Measurements from ENCODE around the gene VLDLR.

The VLDLR gene

DNA sequence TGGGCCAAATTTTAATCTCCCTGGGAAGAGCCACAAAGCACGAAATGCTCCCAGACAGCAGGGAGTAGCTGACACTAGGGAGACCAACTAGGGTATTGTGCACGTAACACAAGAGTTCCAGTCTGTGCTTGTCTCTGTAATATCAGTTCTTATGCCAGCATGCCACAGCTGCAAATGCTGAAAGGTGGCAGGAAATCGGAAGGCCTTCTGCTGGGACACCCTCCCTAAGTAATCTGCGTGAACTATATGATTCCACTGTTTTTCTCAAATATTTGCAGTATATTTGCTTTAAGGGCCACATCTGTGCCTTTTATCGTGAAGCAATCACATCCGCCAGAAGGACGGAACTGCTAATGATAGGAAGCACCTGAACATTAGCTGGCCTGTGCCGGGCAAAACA lies 12.6 kb downstream of the VLDLR start:
- Mint-ChIP-seq H3K27me3 (peaks cover 3% of the 10 kb centered on the region), H3K4me1 (ENCODE audit: low read depth) (peaks cover 4% of the 10 kb centered on the region), H3K27ac (no peak overlapping the region), H3K4me3 (no peak overlapping the region), H3K9me3 (ENCODE audit: low read depth) (peaks cover 4% of the 10 kb centered on the region), H3K36me3 (no peaks in the 10 kb centered on the region)

GRCh38 chr9:2634818-2635217 lies 13.2 kb downstream of the VLDLR start:
- Mint-ChIP-seq H3K27ac (no peak overlapping the region), H3K36me3 (no peaks in the 10 kb centered on the region), H3K4me3 (no peak overlapping the region), H3K27me3 (peaks cover 3% of the 10 kb centered on the region), H3K9me3 (ENCODE audit: low read depth) (peaks cover 4% of the 10 kb centered on the region), H3K4me1 (ENCODE audit: low read depth) (peaks cover 7% of the 10 kb centered on the region)

DNA sequence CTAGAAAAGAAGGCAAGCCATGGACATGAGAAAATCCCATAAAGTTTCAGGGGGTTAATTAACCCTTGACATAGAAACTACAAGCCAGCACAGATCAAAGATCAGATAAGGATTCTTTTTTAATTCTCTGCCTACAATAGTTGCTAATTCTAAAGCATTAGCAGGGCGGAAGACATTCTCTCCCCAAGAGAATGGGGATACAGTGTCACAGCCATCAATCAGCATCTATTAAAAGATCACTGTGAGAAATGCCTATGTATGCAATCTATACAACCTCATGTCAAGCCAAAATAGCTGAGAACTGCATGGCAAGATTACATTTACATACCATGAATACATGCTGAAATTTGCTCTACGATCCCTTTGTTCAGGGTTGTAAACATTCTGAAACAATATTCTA lies 14.3 kb downstream of the VLDLR start:
- peaks cover 7% of the 10 kb centered on the region for H3K4me1 Mint-ChIP-seq (ENCODE audit: low read depth)
- H3K27ac Mint-ChIP-seq = no peak overlapping the region
- H3K36me3 Mint-ChIP-seq = peaks cover 2% of the 10 kb centered on the region

DNA sequence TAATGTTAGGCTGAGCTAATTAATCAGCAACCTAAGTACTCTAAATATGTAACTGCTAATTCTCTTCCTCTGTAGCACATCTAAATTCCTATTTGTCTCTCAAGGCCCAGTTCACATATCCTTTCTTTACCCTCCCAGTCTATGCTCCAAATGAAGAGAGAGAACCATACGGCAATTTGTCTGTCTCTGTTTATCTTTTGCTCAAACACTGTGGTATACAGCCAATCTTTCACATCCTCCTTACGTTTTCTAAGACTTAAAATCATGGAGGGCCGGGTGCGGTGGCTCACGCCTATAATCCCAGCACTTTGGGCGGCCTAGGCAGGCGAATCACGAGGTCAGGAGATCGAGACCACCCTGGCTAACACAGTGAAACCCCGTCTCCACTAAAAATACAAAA lies 15.8 kb downstream of the VLDLR start:
- Mint-ChIP-seq H3K36me3 (peaks cover 2% of the 10 kb centered on the region), H3K9me3 (ENCODE audit: low read depth) (no peaks in the 10 kb centered on the region), H3K27me3 (peaks cover 3% of the 10 kb centered on the region), H3K27ac (no peak overlapping the region), H3K4me1 (ENCODE audit: low read depth) (peaks cover 7% of the 10 kb centered on the region), H3K4me3 (no peak overlapping the region)

More for the DNA sequence above, 14.3 kb downstream of the VLDLR start:
- no peak overlapping the region for H3K4me3 Mint-ChIP-seq
- H3K27me3 Mint-ChIP-seq = peaks cover 3% of the 10 kb centered on the region
- H3K9me3 Mint-ChIP-seq (ENCODE audit: low read depth) = peaks cover 4% of the 10 kb centered on the region

GRCh38 chr9:2638871-2639673 lies 17.5 kb downstream of the VLDLR start:
- Mint-ChIP-seq H3K27ac (peak overlapping the region; percentile 55), H3K4me3 (no peak overlapping the region), H3K36me3 (peaks cover 7% of the 10 kb centered on the region), H3K27me3 (peaks cover 3% of the 10 kb centered on the region), H3K4me1 (ENCODE audit: low read depth) (peaks cover 7% of the 10 kb centered on the region), H3K9me3 (ENCODE audit: low read depth) (peaks cover 5% of the 10 kb centered on the region)

DNA sequence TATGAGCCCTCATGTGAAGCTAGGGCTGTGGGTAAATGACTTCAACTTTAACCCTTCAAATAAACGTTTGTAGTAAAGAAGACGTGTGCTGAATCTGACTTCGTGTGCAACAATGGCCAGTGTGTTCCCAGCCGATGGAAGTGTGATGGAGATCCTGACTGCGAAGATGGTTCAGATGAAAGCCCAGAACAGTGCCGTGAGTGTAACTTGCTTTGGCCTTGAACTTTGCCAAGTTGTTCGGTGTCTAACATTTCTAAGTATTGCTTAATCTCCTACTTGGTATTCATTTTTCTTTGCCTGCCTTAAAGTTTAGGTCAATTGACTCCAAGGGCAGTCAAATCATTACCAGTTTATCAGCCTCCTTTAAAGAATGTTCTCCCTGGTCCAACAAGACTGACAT lies 18.2 kb downstream of the VLDLR start:
- Mint-ChIP-seq H3K9me3 (ENCODE audit: low read depth) (peaks cover 5% of the 10 kb centered on the region), H3K4me1 (ENCODE audit: low read depth) (peaks cover 7% of the 10 kb centered on the region), H3K4me3 (no peak overlapping the region), H3K27ac (no peak overlapping the region), H3K27me3 (peaks cover 2% of the 10 kb centered on the region), H3K36me3 (peaks cover 7% of the 10 kb centered on the region)

DNA sequence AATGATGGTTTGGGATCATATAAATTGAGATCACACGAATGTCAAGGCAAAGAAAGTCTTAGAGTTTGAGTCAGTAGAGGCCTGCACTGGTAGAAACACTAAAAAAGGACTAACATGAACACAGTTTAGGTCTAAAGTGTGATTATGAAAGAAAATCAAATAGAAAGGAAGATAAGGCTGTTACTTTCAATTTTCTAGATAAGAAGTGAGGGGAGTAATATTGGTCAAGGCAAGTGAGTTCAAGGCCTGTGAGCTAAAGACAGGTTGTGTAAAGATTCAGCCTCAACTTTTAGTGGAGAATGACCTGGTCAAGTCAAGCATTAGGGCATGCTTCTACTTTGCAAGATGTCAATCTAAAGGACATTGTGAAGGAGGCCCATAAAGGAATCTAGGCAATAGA lies 19.0 kb downstream of the VLDLR start:
- Mint-ChIP-seq H3K27ac (no peak overlapping the region), H3K36me3 (peaks cover 7% of the 10 kb centered on the region), H3K27me3 (peaks cover under 1% of the 10 kb centered on the region), H3K4me1 (ENCODE audit: low read depth) (peaks cover 7% of the 10 kb centered on the region), H3K4me3 (no peak overlapping the region), H3K9me3 (ENCODE audit: low read depth) (peaks cover 5% of the 10 kb centered on the region)

GRCh38 chr9:2641033-2641432 lies 19.4 kb downstream of the VLDLR start:
- Mint-ChIP-seq H3K4me3 (no peak overlapping the region), H3K4me1 (ENCODE audit: low read depth) (peaks cover 7% of the 10 kb centered on the region), H3K27ac (no peak overlapping the region), H3K27me3 (no peaks in the 10 kb centered on the region), H3K9me3 (ENCODE audit: low read depth) (peaks cover 5% of the 10 kb centered on the region), H3K36me3 (peaks cover 7% of the 10 kb centered on the region)

DNA sequence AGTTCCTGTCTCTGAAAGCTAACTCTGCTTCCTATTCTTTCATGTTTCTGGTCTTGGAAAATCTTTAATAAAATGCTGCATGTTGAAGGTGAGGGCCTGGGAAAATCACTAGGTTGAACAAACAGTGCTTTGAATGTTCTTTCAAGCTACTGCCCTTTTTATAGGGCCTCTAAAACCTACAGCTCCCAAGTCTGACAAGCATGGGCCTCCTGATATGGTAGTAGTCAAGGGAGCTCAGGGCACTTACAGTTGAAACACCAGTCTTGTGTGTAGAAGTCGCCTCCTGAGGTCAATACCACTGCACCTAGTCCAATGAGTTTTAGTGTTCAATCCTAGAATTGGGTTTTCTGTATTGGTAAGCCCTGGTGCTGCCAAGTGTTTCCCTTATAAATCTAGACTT lies 20.5 kb downstream of the VLDLR start:
- H3K27me3 Mint-ChIP-seq = no peaks in the 10 kb centered on the region
- no peak overlapping the region for H3K27ac Mint-ChIP-seq
- H3K4me3 Mint-ChIP-seq = no peak overlapping the region
- peaks cover 7% of the 10 kb centered on the region for H3K36me3 Mint-ChIP-seq
- H3K9me3 Mint-ChIP-seq (ENCODE audit: low read depth) = peaks cover 5% of the 10 kb centered on the region
- H3K4me1 Mint-ChIP-seq (ENCODE audit: low read depth) = peaks cover 7% of the 10 kb centered on the region

GRCh38 chr9:2645569-2645968 lies 24.0 kb downstream of the VLDLR start:
- Mint-ChIP-seq H3K36me3 (peaks cover 10% of the 10 kb centered on the region), H3K27ac (no peak overlapping the region), H3K27me3 (no peaks in the 10 kb centered on the region)

GRCh38 chr9:2655411-2655901 lies 33.9 kb downstream of the VLDLR start:
- Mint-ChIP-seq H3K4me3 (peak overlapping the region; percentile 56), H3K27me3 (no peaks in the 10 kb centered on the region), H3K4me1 (ENCODE audit: low read depth) (peaks cover 32% of the 10 kb centered on the region), H3K9me3 (ENCODE audit: low read depth) (no peaks in the 10 kb centered on the region), H3K27ac (peak overlapping the region; percentile 89), H3K36me3 (peaks cover 23% of the 10 kb centered on the region)

More at GRCh38 chr9:2645569-2645968, 24.0 kb downstream of the VLDLR start:
- Mint-ChIP-seq H3K4me1 (ENCODE audit: low read depth) (no peaks in the 10 kb centered on the region), H3K4me3 (no peak overlapping the region), H3K9me3 (ENCODE audit: low read depth) (peaks cover 5% of the 10 kb centered on the region)

- H3K27ac Mint-ChIP-seq = peak overlapping the region; percentile 47
- H3K27me3 Mint-ChIP-seq = no peaks in the 10 kb centered on the region
- no peaks in the 10 kb centered on the region for H3K9me3 Mint-ChIP-seq (ENCODE audit: low read depth)
- peak overlapping the region; percentile 25 for H3K4me3 Mint-ChIP-seq
- peaks cover 20% of the 10 kb centered on the region for H3K36me3 Mint-ChIP-seq
- peaks cover 32% of the 10 kb centered on the region for H3K4me1 Mint-ChIP-seq (ENCODE audit: low read depth)
These were observed 35.8 kb downstream of the VLDLR start for GRCh38 chr9:2657427-2657826.

- H3K27me3 Mint-ChIP-seq = no peaks in the 10 kb centered on the region
- H3K4me3 Mint-ChIP-seq = no peak overlapping the region
- peaks cover 19% of the 10 kb centered on the region for H3K36me3 Mint-ChIP-seq
- H3K9me3 Mint-ChIP-seq (ENCODE audit: low read depth) = no peaks in the 10 kb centered on the region
- no peak overlapping the region for H3K27ac Mint-ChIP-seq
- H3K4me1 Mint-ChIP-seq (ENCODE audit: low read depth) = peaks cover 5% of the 10 kb centered on the region
These were observed 40.9 kb downstream of the VLDLR start for GRCh38 chr9:2662496-2662895.

- no peak overlapping the region for H3K4me3 Mint-ChIP-seq
- peaks cover 23% of the 10 kb centered on the region for H3K36me3 Mint-ChIP-seq
- H3K9me3 Mint-ChIP-seq (ENCODE audit: low read depth) = no peaks in the 10 kb centered on the region
- no peaks in the 10 kb centered on the region for H3K27me3 Mint-ChIP-seq
- no peak overlapping the region for H3K27ac Mint-ChIP-seq
- H3K4me1 Mint-ChIP-seq (ENCODE audit: low read depth) = peaks cover 2% of the 10 kb centered on the region
These were observed 42.0 kb downstream of the VLDLR start for GRCh38 chr9:2663461-2664173.

All from activated naive CD8-positive, alpha-beta T cell (primary cell).